SK-N-SH (cell line): ENCODE data around the gene CCNT1. TPM values are rescaled to one million over a fixed set of nuclear protein-coding genes. Genes with fewer than 3 reads are reported as not detected.

Experiments used
- CTCF ChIA-PET: fragments of 300-600, 350-600 bp; formaldehyde crosslinking; extraction: SDS; loops from one replicate; lab custom pipeline; 2021; lab: Yijun Ruan, JAX
- POLR2A ChIA-PET: fragments of 350-600 bp; sonication (Branson Sonifier 250); formaldehyde crosslinking; extraction: SDS; loops from one replicate; lab custom pipeline; 2020; ENCODE audit warnings: antibody characterized with exemption, inconsistent platforms; lab: Yijun Ruan, JAX
- DNase-seq: peaks from one replicate; pipeline ENCODE4 v3.0.0; 2012
- H2AFZ ChIP-seq: fragments of 200-600 bp; sonication (generic); 2 replicates; pipeline ENCODE4 v1.8.1; 2016; ENCODE audit warnings: antibody characterized with exemption, mild to moderate bottlenecking, low read depth
- H3F3A ChIP-seq: fragments of 200-600 bp; sonication (generic); replicated peaks from 2 replicates; pipeline ENCODE3; 2016; ENCODE audit warnings: antibody characterized with exemption, mild to moderate bottlenecking; ENCODE audit not compliant: insufficient read depth
- H3K27ac ChIP-seq, 2 experiments: fragments of 200-500 bp in 1 of 2; fragments of 200-600 bp in 1 of 2; sonication (Bioruptor generic) in 1 of 2; sonication (generic), shearing (Covaris generic) in 1 of 2; 2 replicates each; pipeline versions ENCODE4 v1.5.1 to v1.6.1; 2014 to 2016; ENCODE audit warnings: low read depth in 2 of 2, inconsistent platforms in 1 of 2, low read length in 1 of 2, mild to moderate bottlenecking in 1 of 2, mixed read lengths in 1 of 2
- H3K27me3 ChIP-seq: fragments of 200-600 bp; sonication (generic), shearing (Covaris generic); 2 replicates; pipeline ENCODE4 v1.6.1; 2016; ENCODE audit warnings: mixed run types; ENCODE audit not compliant: insufficient read depth
- H3K36me3 ChIP-seq, 2 experiments: fragments of 200-500 bp in 1 of 2; fragments of 200-600 bp in 1 of 2; sonication (Bioruptor generic) in 1 of 2; sonication (generic) in 1 of 2; replicated peaks in 1 of 2; 2 replicates each; pipeline versions ENCODE3 to v1.5.1; 2014 to 2016; ENCODE audit warnings: low read length in 1 of 2, mild to moderate bottlenecking in 1 of 2; ENCODE audit not compliant: insufficient read depth in 2 of 2, control insufficient read depth in 1 of 2
- H3K4me1 ChIP-seq, 2 experiments: fragments of 200-500 bp in 1 of 2; fragments of 200-600 bp in 1 of 2; sonication (Bioruptor generic) in 1 of 2; sonication (generic), shearing (Covaris generic) in 1 of 2; 2 replicates each; pipeline versions ENCODE4 v1.5.1 to v1.6.1; 2014 to 2016; ENCODE audit warnings: low read depth in 1 of 2, low read length in 1 of 2, mixed run types in 1 of 2; ENCODE audit not compliant: insufficient read depth in 2 of 2, control insufficient read depth in 1 of 2
- H3K4me2 ChIP-seq: fragments of 200-600 bp; sonication (generic), shearing (Covaris generic); 2 replicates; pipeline ENCODE4 v1.6.1; 2017; ENCODE audit warnings: mixed run types
- H3K4me3 ChIP-seq, 2 experiments: fragments of 200-500 bp in 1 of 2; fragments of 200-600 bp in 1 of 2; sonication (Bioruptor generic) in 1 of 2; sonication (generic), shearing (Covaris generic) in 1 of 2; 2 replicates each; pipeline versions ENCODE4 v1.5.1 to v1.8.1; 2014 to 2016; ENCODE audit warnings: low read depth in 2 of 2, inconsistent platforms in 1 of 2, low read length in 1 of 2, mild to moderate bottlenecking in 1 of 2, mixed read lengths in 1 of 2, moderate library complexity in 1 of 2
- H3K79me2 ChIP-seq: fragments of 200-600 bp; sonication (generic); 2 replicates; pipeline ENCODE4 v1.8.1; 2017; ENCODE audit warnings: mild to moderate bottlenecking; ENCODE audit not compliant: insufficient read depth
- H3K9ac ChIP-seq: fragments of 200-600 bp; sonication (generic); 2 replicates; pipeline ENCODE4 v1.6.1; 2017; ENCODE audit warnings: mixed run types
- H3K9me2 ChIP-seq: fragments of 200-600 bp; sonication (generic); 2 replicates; pipeline ENCODE4 v1.6.1; 2017; ENCODE audit warnings: mixed run types
- H3K9me3 ChIP-seq: fragments of 200-600 bp; sonication (generic); 2 replicates; pipeline ENCODE4 v1.6.1; 2017; ENCODE audit warnings: mixed run types, mild to moderate bottlenecking, moderate library complexity
- H4K20me1 ChIP-seq: fragments of 200-600 bp; sonication (generic); 2 replicates; pipeline ENCODE4 v1.6.1; 2017; ENCODE audit warnings: mild to moderate bottlenecking, mixed run types; ENCODE audit not compliant: insufficient read depth
- EP300 ChIP-seq, 2 experiments: IDR thresholded peaks; 2 replicates each; pipeline versions ENCODE4 v1.4.0 to v1.6.1; 2012; ENCODE audit warnings: borderline replicate concordance in 1 of 2, low read depth in 1 of 2, low read length in 1 of 2
- FOXJ3 ChIP-seq: sonication (generic); formaldehyde crosslinking; IDR thresholded peaks from 2 replicates; pipeline ENCODE4 v1.5.1; 2020; ENCODE audit warnings: mild to moderate bottlenecking, missing genetic modification reagents
- JUND ChIP-seq: IDR thresholded peaks from 2 replicates; pipeline ENCODE4 v1.4.0; 2012
- MXI1 ChIP-seq: IDR thresholded peaks from 2 replicates; pipeline ENCODE4 v1.6.1; 2012; ENCODE audit warnings: mild to moderate bottlenecking, low read depth, low read length, improper control_type of control experiment
- POLR2AphosphoS5 ChIP-seq: IDR thresholded peaks from 2 replicates; pipeline ENCODE4 v1.6.1; 2012; ENCODE audit warnings: low read depth, low read length
- RFX5 ChIP-seq: IDR thresholded peaks from 2 replicates; pipeline ENCODE4 v1.6.1; 2012; ENCODE audit warnings: mild to moderate bottlenecking, improper control_type of control experiment, low read length
- SMC3 ChIP-seq: IDR thresholded peaks from 2 replicates; pipeline ENCODE4 v1.6.1; 2012; ENCODE audit warnings: low read depth, low read length, improper control_type of control experiment
- TAF1 ChIP-seq: IDR thresholded peaks from 2 replicates; pipeline ENCODE4 v1.6.1; 2012; ENCODE audit warnings: low read depth, mild to moderate bottlenecking, low read length, moderate library complexity, borderline replicate concordance
- TEAD4 ChIP-seq: IDR thresholded peaks from 2 replicates; pipeline ENCODE4 v1.4.0; 2012; ENCODE audit warnings: mild to moderate bottlenecking, borderline replicate concordance; ENCODE audit not compliant: insufficient read depth
- YY1 ChIP-seq: IDR thresholded peaks from 2 replicates; pipeline ENCODE4 v1.4.0; 2012; ENCODE audit warnings: low read depth, mild to moderate bottlenecking
- WGBS: methylation state at CpG from one replicate; pipeline ENCODE4 v1.1.6; 2017; ENCODE audit warnings: low lambda C conversion rate; 5-methylcytosine and 5-hydroxymethylcytosine counted together
- polyA plus RNA-seq, 3 experiments: library from polyadenylated mRNA; depleted of rRNA; stranded (reverse); fragments of >200 nt; gene quantifications; 2 replicates each; pipeline ENCODE4 v1.2.3, GENCODE V29; 2012
- TF ChIP-seq, protein P1 (sequence below): IDR thresholded peaks from 2 replicates; pipeline ENCODE4; 2012

CCNT1 gene
- polyA plus RNA-seq, 1 of the 3 experiments (the other 2 are of a cell fraction), result 7.2 TPM

- no peak for TF ChIP-seq RFX5
- TF ChIP-seq FOXJ3 (CRISPR knock-in tag), result no peak
- TF ChIP-seq TAF1, result no peak
- no peak for TF ChIP-seq POLR2AphosphoS5
- no peak for TF ChIP-seq EP300 (IDR thresholded peaks at IDR 0.05; ENCODE audit: borderline replicate concordance in 1 of 2, low read depth in 1 of 2, low read length in 1 of 2)
- TF ChIP-seq SMC3, result no peak
- no peak for TF ChIP-seq TEAD4
- no peak for TF ChIP-seq JUND
- Histone ChIP-seq H2AFZ (peak overlapping the region; percentile 80), H4K20me1 (peaks cover 25% of the 10 kb centered on the region), H3K36me3 (peaks cover 33 to 36% of the 10 kb centered on the region in 2 experiments), H3K9me2 (no peaks in the 10 kb centered on the region), H3K9ac (peak overlapping the region; percentile 99), H3K4me3 (peak overlapping the region; percentile 89 to 100), H3K4me2 (peak overlapping the region; percentile 87), H3K27me3 (no peaks in the 10 kb centered on the region), H3K79me2 (peaks cover 57% of the 10 kb centered on the region), H3F3A (no peaks in the 10 kb centered on the region), H3K4me1 (peaks cover 14 to 17% of the 10 kb centered on the region in 2 experiments; a peak in 3 of 4 replicates), H3K9me3 (no peaks in the 10 kb centered on the region), H3K27ac (peak overlapping the region; percentile 82 to 93; a peak in 3 of 4 replicates)
- CTCF ChIA-PET, result interaction anchor here (2.4 kb wide), 1 partner anchor 115 kb away, joined by 6 read pairs; no protein-coding TSS in a partner anchor
- POLR2A ChIA-PET, result interaction anchor here (0.6 to 1.5 kb wide), 2 partner anchors 9 to 25 kb away, joined by 3 to 4 read pairs; no protein-coding TSS in a partner anchor
- WGBS, result under 1% methylated on average over 6 of the region's 11 CpGs
- peak; percentile 51 for DNase-seq
These were observed 35.2 kb downstream of the CCNT1 start for GRCh38 chr12:48681399-48681709.

- peak overlapping the region; percentile 87 for H3K4me2 ChIP-seq
- H3K9ac ChIP-seq, result peak overlapping the region; percentile 99; the same call in 1 of the 2 replicates
- no peak for TF ChIP-seq MXI1
- no peak for TF ChIP-seq YY1
- TF ChIP-seq, protein P1, sequence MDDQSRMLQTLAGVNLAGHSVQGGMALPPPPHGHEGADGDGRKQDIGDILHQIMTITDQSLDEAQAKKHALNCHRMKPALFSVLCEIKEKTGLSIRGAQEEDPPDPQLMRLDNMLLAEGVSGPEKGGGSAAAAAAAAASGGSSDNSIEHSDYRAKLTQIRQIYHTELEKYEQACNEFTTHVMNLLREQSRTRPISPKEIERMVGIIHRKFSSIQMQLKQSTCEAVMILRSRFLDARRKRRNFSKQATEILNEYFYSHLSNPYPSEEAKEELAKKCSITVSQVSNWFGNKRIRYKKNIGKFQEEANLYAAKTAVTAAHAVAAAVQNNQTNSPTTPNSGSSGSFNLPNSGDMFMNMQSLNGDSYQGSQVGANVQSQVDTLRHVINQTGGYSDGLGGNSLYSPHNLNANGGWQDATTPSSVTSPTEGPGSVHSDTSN, result no peak
- POLR2A ChIA-PET, result no interaction called here
- peaks cover 25% of the 10 kb centered on the region for H4K20me1 ChIP-seq
- 50% methylated on average over 13 of the region's 13 CpGs for WGBS
- H3K4me1 ChIP-seq, result peaks cover 14 to 17% of the 10 kb centered on the region in 2 experiments; a peak in 3 of 4 replicates
- H3K36me3 ChIP-seq, result peaks cover 33 to 40% of the 10 kb centered on the region in 2 experiments
- DNase-seq, result no peak
- no peaks in the 10 kb centered on the region for H3K9me3 ChIP-seq
- no peaks in the 10 kb centered on the region for H3K27me3 ChIP-seq
- H3K4me3 ChIP-seq, result peak overlapping the region; percentile 89 to 100
- peaks cover 62% of the 10 kb centered on the region for H3K79me2 ChIP-seq
- H3K9me2 ChIP-seq, result no peaks in the 10 kb centered on the region
- CTCF ChIA-PET, result interaction anchor here (2.4 kb wide), 1 partner anchor 115 kb away, joined by 6 read pairs; no protein-coding TSS in a partner anchor
- H2AFZ ChIP-seq, result no peak overlapping the region
- H3K27ac ChIP-seq, result peak overlapping the region in 1 of 2 experiments; percentile 82; a peak in 1 of 4 replicates
- no peaks in the 10 kb centered on the region for H3F3A ChIP-seq
These were observed 35.6 kb downstream of the CCNT1 start for GRCh38 chr12:48680861-48681260.
